Peyer's patch (tissue), 4 donors: Measurements from ENCODE around the gene SMIM26.

Experiments
- CTCF ChIP-seq, 6 experiments: fragments of 450-650 bp in 4 of 6; fragments of 200-600 bp in 2 of 6; sonication (generic) in 1 of 6; IDR thresholded peaks; one replicate each; pipeline ENCODE4 v1.5.1; 2017 to 2019; ENCODE audit warnings: antibody characterized with exemption in 6 of 6, mild to moderate bottlenecking in 3 of 6, moderate library complexity in 1 of 6
- POLR2A ChIP-seq, 2 donors: fragments of 450-650 bp; IDR thresholded peaks; one replicate each; pipeline ENCODE4 v1.5.1; 2017; ENCODE audit warnings: antibody characterized with exemption in 2 of 2, mild to moderate bottlenecking in 2 of 2, moderate library complexity in 2 of 2

GRCh38 chr20:18527836-18528235, 39.4 kb upstream of the SMIM26 start:
- TF ChIP-seq CTCF (IDR thresholded peaks at IDR 0.05) = no peak
- no peak for TF ChIP-seq POLR2A (IDR thresholded peaks at IDR 0.05)
